HCT116 (cell line): ENCODE results near the gene SH3BP1. TPM values are rescaled to one million over a fixed set of nuclear protein-coding genes. Genes with fewer than 3 reads are reported as not detected.

Source experiments
- ATAC-seq: fragments of 200-7000 bp; cut with Tn5 transposase; 2 replicates; pipeline ENCODE4 v1.9.1; 2020; ENCODE audit warnings: mild to moderate bottlenecking, moderate library complexity
- BruUV-seq: library from RNA; stranded (reverse); fragments of 400-500 nt; replicated peaks from 2 replicates; lab custom pipeline; 2021; lab: Mats Ljungman, UMichigan
- CTCF ChIA-PET: fragments of 300-600 bp; sonication (Branson Sonifier 250); formaldehyde crosslinking; loops from one replicate; lab custom pipeline; 2021; ENCODE audit warnings: antibody characterized with exemption; lab: Charles Lee
- POLR2A ChIA-PET: fragments of 300-600, 350-600 bp; sonication (Branson Sonifier 250); formaldehyde crosslinking; loops from one replicate; lab custom pipeline; 2021; ENCODE audit warnings: antibody characterized with exemption; lab: Charles Lee
- RAD21 ChIA-PET, 2 experiments: fragments of 300-600 bp; sonication (Branson Sonifier 250); formaldehyde crosslinking; loops; one replicate each; lab custom pipeline; 2023; ENCODE audit warnings: low total read pairs in 2 of 2; ENCODE audit not compliant: uncharacterized antibody in 2 of 2, unreplicated experiment in 2 of 2, low non-redundant PET in 1 of 2; lab: Charles Lee
- DNase-seq: peaks from one replicate; pipeline ENCODE4 v3.0.0-alpha.2; 2010; ENCODE audit warnings: low read depth, low spot score
- H2AFZ ChIP-seq: fragments of 200-600 bp; shearing (Covaris generic), sonication (generic); 2 replicates; pipeline ENCODE4 v1.6.1; 2017; ENCODE audit warnings: low read depth, mixed run types, mixed read lengths, antibody characterized with exemption, low read length; ENCODE audit not compliant: poor library complexity, severe bottlenecking
- H3K27ac ChIP-seq: 2 replicates; pipeline ENCODE4 v1.5.1; 2012; ENCODE audit warnings: low read depth, low read length
- H3K27me3 ChIP-seq: fragments of 200-600 bp; sonication (generic); 2 replicates; pipeline ENCODE4 v1.6.1; 2016; ENCODE audit warnings: mixed run types, low read length, mixed read lengths; ENCODE audit not compliant: insufficient read depth
- H3K36me3 ChIP-seq, 2 experiments: fragments of 200-500 bp in 1 of 2; fragments of 200-600 bp in 1 of 2; sonication (Bioruptor generic) in 1 of 2; sonication (generic) in 1 of 2; 2 replicates each; pipeline versions ENCODE4 v1.5.1 to v1.6.1; 2014 to 2016; ENCODE audit warnings: low read length in 2 of 2, inconsistent platforms in 1 of 2, mixed read lengths in 1 of 2, mixed run types in 1 of 2; ENCODE audit not compliant: insufficient read depth in 2 of 2, control insufficient read depth in 1 of 2
- H3K4me1 ChIP-seq, 2 experiments: fragments of 200-600 bp in 1 of 2; sonication (generic) in 1 of 2; 2 replicates each; pipeline versions ENCODE4 v1.5.1 to v1.6.1; 2012 to 2017; ENCODE audit warnings: low read length in 2 of 2, inconsistent platforms in 1 of 2, mild to moderate bottlenecking in 1 of 2, mixed read lengths in 1 of 2, mixed run types in 1 of 2, moderate library complexity in 1 of 2; ENCODE audit not compliant: insufficient read depth in 2 of 2, control insufficient read depth in 1 of 2
- H3K4me2 ChIP-seq: fragments of 200-600 bp; sonication (generic); 2 replicates; pipeline ENCODE4 v1.6.1; 2017; ENCODE audit warnings: mixed run types, low read length, mixed read lengths
- H3K4me3 ChIP-seq, 2 experiments: fragments of 200-600 bp in 1 of 2; sonication (generic) in 1 of 2; replicated peaks in 1 of 2; 2 replicates each; pipeline ENCODE4 v1.5.1; 2011 to 2016; ENCODE audit warnings: low read length in 2 of 2, control low read depth in 1 of 2, low read depth in 1 of 2, mild to moderate bottlenecking in 1 of 2, mixed read lengths in 1 of 2, mixed run types in 1 of 2
- H3K79me2 ChIP-seq: fragments of 200-600 bp; sonication (generic); 2 replicates; pipeline ENCODE4 v1.6.1; 2017; ENCODE audit warnings: mild to moderate bottlenecking, mixed run types, low read length, moderate library complexity, mixed read lengths; ENCODE audit not compliant: insufficient read depth
- H3K9ac ChIP-seq: fragments of 200-600 bp; sonication (generic); 2 replicates; pipeline ENCODE4 v1.6.1; 2016; ENCODE audit warnings: low read length, mixed read lengths
- H3K9me2 ChIP-seq: fragments of 200-600 bp; sonication (generic), shearing (Covaris generic); 2 replicates; pipeline ENCODE4 v1.6.1; 2017; ENCODE audit warnings: mixed run types, mild to moderate bottlenecking, moderate library complexity; ENCODE audit not compliant: insufficient read depth
- H3K9me3 ChIP-seq, 2 experiments: fragments of 200-500 bp in 1 of 2; fragments of 200-600 bp in 1 of 2; sonication (Bioruptor generic) in 1 of 2; sonication (generic) in 1 of 2; 2 replicates each; pipeline ENCODE4 v1.6.1; 2014 to 2017; ENCODE audit warnings: low read length in 2 of 2, mixed read lengths in 2 of 2, inconsistent platforms in 1 of 2, low read depth in 1 of 2, mild to moderate bottlenecking in 1 of 2, mixed run types in 1 of 2, moderate library complexity in 1 of 2; ENCODE audit not compliant: control insufficient read depth in 1 of 2, insufficient read depth in 1 of 2
- H4K20me1 ChIP-seq: fragments of 200-600 bp; sonication (generic), shearing (Covaris generic); 2 replicates; pipeline ENCODE4 v1.6.1; 2017; ENCODE audit warnings: mixed run types, mild to moderate bottlenecking, moderate library complexity; ENCODE audit not compliant: insufficient read depth
- POLR2A ChIP-seq: IDR thresholded peaks from 2 replicates; pipeline ENCODE4 v1.7.0; 2011; ENCODE audit warnings: borderline replicate concordance; ENCODE audit not compliant: insufficient read depth, insufficient read length; ENCODE audit errors: extremely low read depth
- intact Hi-C: fragments of 100-400 bp; cut with micrococcal nuclease; formaldehyde crosslinking; loops from 2 replicates; pipeline ENCODE4 v1.10.0; 2022
- total RNA-seq: library from RNA; stranded (reverse); gene quantifications from one replicate; pipeline ENCODE4 v1.2.1, GENCODE V29; 2021; ENCODE audit not compliant: unreplicated experiment
- TF ChIP-seq, protein P1 (sequence below): IDR thresholded peaks from 2 replicates; pipeline ENCODE4 v1.6.1; 2012; ENCODE audit warnings: low read depth

Gene SH3BP1
- total RNA-seq, 1 experiment from 2014 or later, result 48.4 TPM

DNA sequence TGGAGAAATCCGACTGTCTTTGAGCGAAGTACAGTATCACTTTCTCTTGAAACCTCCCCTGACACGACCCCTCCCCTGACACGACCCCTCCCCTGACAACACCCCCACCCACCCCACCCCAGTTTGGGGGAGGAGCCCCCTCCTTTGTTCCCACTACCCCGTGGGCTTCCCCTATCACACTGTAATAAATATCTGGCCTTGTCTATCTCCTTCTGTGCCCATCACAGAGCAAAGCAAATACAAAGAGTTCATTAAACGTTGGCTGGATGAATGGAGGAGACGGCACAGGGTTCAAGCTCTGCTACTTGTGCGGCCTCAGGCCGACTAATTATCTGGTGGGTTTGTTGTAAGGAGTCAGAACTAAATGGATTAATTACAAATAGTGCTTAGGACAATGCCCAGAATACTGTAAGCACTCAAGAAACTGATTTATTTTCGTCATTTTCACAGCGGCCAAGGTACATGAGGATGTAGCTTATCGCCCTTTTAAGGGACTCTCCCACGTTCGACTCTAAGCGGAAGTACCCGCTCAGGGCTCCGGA is 31.5 kb upstream of the SH3BP1 start:
- peak overlapping the region; percentile 91 for H3K9ac ChIP-seq
- peaks cover 30% of the 10 kb centered on the region for H3K79me2 ChIP-seq
- ChIA-PET POLR2A (interaction anchor here (0.6 to 3.1 kb wide), 21 partner anchors 9 to 516 kb away, joined by 3 to 38 read pairs (median 3); partner anchors contain the start of genes ANKRD54, GCAT, LGALS1 and NOL12), RAD21 (interaction anchor here (0.5 to 1.6 kb wide), 7 partner anchors 12 to 291 kb away, joined by 3 to 5 read pairs (median 3); partner anchors contain the start of gene PDXP (in 1 of the 2)), CTCF (interaction anchor here (0.7 to 4.8 kb wide), 10 partner anchors 15 to 74 kb away, joined by 4 to 74 read pairs (median 7); partner anchors contain the start of genes LGALS1 and PDXP)
- peak overlapping the region; percentile 91 for H3K4me2 ChIP-seq
- TF ChIP-seq, protein P1, sequence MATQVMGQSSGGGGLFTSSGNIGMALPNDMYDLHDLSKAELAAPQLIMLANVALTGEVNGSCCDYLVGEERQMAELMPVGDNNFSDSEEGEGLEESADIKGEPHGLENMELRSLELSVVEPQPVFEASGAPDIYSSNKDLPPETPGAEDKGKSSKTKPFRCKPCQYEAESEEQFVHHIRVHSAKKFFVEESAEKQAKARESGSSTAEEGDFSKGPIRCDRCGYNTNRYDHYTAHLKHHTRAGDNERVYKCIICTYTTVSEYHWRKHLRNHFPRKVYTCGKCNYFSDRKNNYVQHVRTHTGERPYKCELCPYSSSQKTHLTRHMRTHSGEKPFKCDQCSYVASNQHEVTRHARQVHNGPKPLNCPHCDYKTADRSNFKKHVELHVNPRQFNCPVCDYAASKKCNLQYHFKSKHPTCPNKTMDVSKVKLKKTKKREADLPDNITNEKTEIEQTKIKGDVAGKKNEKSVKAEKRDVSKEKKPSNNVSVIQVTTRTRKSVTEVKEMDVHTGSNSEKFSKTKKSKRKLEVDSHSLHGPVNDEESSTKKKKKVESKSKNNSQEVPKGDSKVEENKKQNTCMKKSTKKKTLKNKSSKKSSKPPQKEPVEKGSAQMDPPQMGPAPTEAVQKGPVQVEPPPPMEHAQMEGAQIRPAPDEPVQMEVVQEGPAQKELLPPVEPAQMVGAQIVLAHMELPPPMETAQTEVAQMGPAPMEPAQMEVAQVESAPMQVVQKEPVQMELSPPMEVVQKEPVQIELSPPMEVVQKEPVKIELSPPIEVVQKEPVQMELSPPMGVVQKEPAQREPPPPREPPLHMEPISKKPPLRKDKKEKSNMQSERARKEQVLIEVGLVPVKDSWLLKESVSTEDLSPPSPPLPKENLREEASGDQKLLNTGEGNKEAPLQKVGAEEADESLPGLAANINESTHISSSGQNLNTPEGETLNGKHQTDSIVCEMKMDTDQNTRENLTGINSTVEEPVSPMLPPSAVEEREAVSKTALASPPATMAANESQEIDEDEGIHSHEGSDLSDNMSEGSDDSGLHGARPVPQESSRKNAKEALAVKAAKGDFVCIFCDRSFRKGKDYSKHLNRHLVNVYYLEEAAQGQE, result no peak
- peak; percentile 71 for TF ChIP-seq POLR2A
- intact Hi-C loops, result loop anchor here (1.0 to 5.0 kb wide), 3 partner anchors 16 to 199 kb away; partner anchors contain the start of gene GCAT
- no peaks in the 10 kb centered on the region for H4K20me1 ChIP-seq
- peak; percentile 4 for ATAC-seq
- no peak overlapping the region for H2AFZ ChIP-seq
- peak overlapping the region; percentile 82 to 93 for H3K4me3 ChIP-seq
- H3K9me3 ChIP-seq, result no peaks in the 10 kb centered on the region
- no peaks in the 10 kb centered on the region for H3K9me2 ChIP-seq
- H3K4me1 ChIP-seq, result peaks cover 36 to 55% of the 10 kb centered on the region in 2 experiments
- DNase-seq, result no peak
- BruUV-seq, result TSS peak; percentile 87
- H3K36me3 ChIP-seq, result no peaks in the 10 kb centered on the region
- peak overlapping the region; percentile 100 for H3K27ac ChIP-seq
- no peaks in the 10 kb centered on the region for H3K27me3 ChIP-seq
